Upper lobe of left lung (tissue), 4 donors: ENCODE results near the gene CDH13.

Source experiments
- CTCF ChIP-seq, 6 experiments: fragments of 450-650 bp in 4 of 6; fragments of 200-600 bp in 2 of 6; sonication (generic) in 2 of 6; IDR thresholded peaks; one replicate each; pipeline ENCODE4 v1.5.1; 2016 to 2019; ENCODE audit warnings: antibody characterized with exemption in 6 of 6
- POLR2AphosphoS5 ChIP-seq, 2 donors: sonication (generic); formaldehyde crosslinking; IDR thresholded peaks; one replicate each; pipeline ENCODE4 v1.5.1; 2017; ENCODE audit warnings: antibody characterized with exemption in 2 of 2

- TF ChIP-seq CTCF (IDR thresholded peaks at IDR 0.05) (no peak), POLR2AphosphoS5 (IDR thresholded peaks at IDR 0.05) (no peak)
Observed at GRCh38 chr16:83110269-83110668, 483.5 kb downstream of the CDH13 start.
